ENCODE results near the gene FARP1.

The FARP1 gene

DNA sequence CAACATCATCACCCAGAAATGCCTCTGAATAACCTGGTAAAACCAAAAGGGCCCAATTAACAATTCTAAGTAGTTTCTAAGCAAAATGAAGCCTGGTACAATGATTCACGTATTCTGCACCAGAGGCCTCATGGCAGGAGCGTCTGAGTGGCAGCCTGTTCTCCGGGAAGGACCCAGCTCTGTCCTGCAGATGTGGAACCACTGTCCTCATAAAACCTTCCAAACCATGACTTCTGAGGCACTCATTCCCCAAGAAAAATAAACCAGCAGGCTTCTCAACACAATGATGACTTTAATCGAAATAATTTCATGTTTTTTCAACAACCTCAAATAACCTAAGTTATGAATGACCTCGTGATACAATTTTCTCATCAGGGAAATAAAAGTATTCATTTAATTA is 344.1 kb downstream of the FARP1 start:
- TF ChIP-seq, protein P1, sequence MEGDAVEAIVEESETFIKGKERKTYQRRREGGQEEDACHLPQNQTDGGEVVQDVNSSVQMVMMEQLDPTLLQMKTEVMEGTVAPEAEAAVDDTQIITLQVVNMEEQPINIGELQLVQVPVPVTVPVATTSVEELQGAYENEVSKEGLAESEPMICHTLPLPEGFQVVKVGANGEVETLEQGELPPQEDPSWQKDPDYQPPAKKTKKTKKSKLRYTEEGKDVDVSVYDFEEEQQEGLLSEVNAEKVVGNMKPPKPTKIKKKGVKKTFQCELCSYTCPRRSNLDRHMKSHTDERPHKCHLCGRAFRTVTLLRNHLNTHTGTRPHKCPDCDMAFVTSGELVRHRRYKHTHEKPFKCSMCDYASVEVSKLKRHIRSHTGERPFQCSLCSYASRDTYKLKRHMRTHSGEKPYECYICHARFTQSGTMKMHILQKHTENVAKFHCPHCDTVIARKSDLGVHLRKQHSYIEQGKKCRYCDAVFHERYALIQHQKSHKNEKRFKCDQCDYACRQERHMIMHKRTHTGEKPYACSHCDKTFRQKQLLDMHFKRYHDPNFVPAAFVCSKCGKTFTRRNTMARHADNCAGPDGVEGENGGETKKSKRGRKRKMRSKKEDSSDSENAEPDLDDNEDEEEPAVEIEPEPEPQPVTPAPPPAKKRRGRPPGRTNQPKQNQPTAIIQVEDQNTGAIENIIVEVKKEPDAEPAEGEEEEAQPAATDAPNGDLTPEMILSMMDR (conservative IDR thresholded peaks at IDR 0.05; ENCODE audit: low read depth, low read length): no peak

DNA sequence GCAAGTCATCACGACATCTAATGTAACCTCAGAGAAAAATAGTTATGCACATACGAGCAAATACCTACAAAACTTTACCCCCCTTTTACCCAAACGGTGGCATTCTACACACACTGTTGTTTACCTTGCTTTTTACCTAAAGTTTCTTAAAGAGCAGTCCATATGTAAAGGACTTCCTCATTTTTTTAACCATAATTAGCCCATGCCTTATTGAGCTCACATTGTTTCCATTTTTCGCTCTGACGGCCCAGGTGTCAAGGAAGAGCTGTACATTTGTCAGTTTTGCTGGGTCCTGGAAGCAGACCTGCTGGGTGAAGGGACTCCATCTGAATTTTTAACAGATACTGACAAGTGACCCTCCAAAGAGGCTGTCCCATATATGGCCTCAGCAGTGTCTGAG is 344.6 kb downstream of the FARP1 start:
- no peak overlapping the region for H3K4me3 ChIP-seq (ENCODE audit: low read length)
- no peak for DNase-seq (ENCODE audit: low read depth)
- TF ChIP-seq, protein P1 (conservative IDR thresholded peaks at IDR 0.05; ENCODE audit: low read depth, low read length): no peak

More for the DNA sequence above, 344.1 kb downstream of the FARP1 start:
- H3K4me3 ChIP-seq (ENCODE audit: low read length): no peak overlapping the region
- no peak for DNase-seq (ENCODE audit: low read depth)

DNA sequence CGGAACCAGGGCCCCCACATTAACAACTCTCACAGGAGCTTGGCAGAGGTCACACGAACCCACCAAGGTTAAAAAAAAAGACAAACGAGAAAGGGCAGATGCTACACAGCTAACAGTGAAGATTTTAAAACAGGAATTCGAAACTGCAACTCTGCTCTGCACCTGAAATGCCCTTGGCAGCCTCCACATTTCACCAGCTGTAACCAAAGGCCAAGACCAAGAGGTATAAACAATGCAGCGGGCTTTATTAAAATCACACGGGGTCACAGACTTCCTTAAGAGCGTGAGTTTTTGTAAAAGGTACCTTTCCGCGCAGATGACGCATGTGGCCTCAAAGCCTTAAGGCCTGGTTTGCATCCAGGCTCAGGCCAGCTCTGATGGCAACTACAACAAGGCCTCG is 345.8 kb downstream of the FARP1 start:
- no peak for DNase-seq (ENCODE audit: low read depth)
- no peak overlapping the region for H3K4me3 ChIP-seq (ENCODE audit: low read length)
- TF ChIP-seq, protein P1 (conservative IDR thresholded peaks at IDR 0.05; ENCODE audit: low read depth, low read length): no peak

DNA sequence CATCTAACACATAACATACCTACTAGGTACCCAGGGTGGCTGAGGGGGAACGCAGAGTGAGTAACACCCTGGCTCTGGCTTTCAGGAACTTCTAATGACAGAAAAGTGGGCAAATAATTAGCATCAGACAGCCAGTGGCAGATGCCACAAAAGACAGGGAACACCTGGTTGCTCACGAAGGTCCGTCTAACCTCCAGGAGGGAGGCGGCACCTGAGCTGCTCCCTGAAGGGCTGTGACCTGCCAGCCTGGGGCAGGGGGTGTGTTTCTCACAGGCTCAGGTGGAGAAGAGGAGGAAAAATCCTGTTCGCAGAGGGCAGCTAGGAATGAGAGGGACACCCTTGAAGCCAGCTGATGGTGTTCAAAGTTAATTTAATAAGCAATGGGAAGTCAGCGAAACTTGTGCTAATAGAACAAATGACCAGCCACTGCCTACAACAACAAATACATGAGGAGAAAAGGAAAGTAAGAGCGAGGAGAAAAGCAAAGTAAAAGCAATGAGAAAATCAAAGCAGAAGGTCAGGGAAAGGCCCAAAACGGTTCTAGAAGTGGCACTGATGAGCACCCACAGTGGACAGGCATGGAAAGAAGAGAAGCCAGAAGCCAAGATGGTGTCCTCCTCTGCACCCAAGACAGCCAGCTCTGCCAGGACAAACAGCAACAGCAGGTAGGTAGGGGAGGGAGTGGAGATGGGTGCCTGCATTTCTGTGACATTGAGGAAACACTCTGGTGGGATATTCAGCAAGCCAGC is 346.7 kb downstream of the FARP1 start:
- TF ChIP-seq, protein P1 (conservative IDR thresholded peaks at IDR 0.05; ENCODE audit: low read depth, low read length): no peak
- no peak for DNase-seq (ENCODE audit: low read depth)
- H3K4me3 ChIP-seq (ENCODE audit: low read length): no peak overlapping the region

DNA sequence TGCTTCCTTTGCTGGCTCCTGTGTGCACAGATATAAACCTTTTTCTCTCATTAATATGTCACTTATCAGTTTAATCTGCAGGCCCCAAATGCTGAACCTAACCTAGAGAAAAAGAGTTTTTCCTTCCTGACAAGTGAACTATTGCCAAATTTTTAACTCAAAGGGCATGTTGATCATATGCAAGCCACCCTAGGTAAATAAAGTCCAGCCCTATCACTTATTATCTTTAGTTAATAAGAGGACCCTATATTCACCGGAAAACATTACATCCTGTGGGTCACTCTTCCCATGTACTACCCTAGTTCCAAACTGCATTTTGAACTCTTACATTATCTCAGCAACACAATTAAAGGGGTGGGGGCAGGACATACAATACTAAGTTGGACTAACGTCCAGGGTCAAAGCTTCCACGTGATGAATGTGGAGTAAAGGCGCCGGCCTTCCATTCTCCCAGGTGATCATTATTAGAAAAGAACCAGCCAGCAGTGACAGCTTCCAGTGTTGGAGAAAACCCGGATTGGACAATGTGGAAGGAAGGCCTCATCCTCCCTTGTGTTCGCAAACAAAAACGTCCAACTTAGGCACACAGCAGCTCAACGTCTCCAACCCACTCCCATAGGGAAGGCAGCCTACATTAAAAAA is 347.4 kb downstream of the FARP1 start:
- DNase-seq (ENCODE audit: low read depth): no peak
- TF ChIP-seq, protein P1 (conservative IDR thresholded peaks at IDR 0.05; ENCODE audit: low read depth, low read length): no peak
- no peak overlapping the region for H3K4me3 ChIP-seq (ENCODE audit: low read length)

DNA sequence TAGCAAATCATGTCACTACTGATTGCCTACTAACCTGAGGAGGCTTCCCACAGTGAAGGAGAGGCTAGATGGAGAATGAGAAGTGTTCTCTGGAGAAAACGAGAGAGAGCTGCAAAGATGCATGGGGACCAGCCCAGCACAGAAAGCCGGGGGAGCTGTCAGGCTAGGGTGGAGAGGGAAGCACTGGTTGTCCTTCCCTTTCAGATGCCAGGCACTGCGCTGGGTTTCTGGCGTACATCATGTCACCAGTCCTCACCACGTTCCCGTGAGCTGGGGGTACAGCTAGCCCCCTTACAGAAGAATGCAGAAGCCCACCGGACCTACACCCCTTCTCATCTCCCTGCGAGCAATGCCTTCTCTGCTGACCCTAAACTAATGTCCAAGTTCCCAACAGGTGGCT is 348.0 kb downstream of the FARP1 start:
- TF ChIP-seq, protein P1 (conservative IDR thresholded peaks at IDR 0.05; ENCODE audit: low read depth, low read length): no peak
- no peak for DNase-seq (ENCODE audit: low read depth)
- no peak overlapping the region for H3K4me3 ChIP-seq (ENCODE audit: low read length)

All from retinal pigment epithelial cell (primary cell).